AG20443 (cell line): ENCODE data around the gene PRXL2C.

ENCODE experiments used
- DNase-seq: peaks from one replicate; pipeline ENCODE4 v3.0.0; 2012; ENCODE audit warnings: low spot score, mixed read lengths

The PRXL2C gene

DNA sequence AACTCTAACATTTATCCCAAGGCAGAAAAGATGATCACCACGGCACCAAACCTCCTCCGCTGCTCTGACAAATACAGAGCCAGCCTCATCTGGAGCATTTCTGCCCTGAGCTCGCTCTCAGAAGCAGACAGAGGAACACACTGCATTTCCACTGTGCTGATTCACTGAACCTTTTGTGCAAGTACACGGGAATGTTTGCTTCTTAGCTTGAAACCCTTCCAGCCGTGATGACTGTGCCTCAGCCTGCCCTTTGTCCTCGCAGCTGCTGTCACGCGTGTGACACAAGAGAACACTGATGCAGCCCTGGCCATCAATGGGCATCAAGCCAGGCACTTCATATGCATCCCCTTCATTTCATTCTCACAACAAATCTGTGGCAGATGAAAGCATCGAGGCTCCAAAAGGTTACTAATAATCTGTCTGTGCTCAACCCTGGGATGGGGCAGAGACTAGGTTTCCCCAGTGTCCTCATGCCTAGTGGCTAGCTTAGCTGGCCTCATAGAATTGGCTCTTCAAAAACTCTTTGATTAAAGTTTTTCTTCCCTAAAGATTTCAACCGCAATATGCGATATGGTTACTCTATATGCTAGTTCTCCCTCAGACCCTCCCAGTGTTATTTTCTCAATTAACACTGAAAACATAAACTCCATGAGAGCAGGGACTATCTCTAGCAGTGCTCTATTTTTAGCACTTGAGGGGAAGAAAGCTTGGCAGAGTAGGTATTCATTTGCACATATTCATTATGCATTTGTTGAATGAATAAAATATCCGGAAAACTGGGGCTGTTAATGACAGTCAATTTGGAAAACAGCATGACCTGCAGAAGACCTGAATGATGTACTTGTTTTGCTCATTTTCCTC lies 42.8 kb downstream of the PRXL2C start:
- peak; percentile 89 for DNase-seq

DNA sequence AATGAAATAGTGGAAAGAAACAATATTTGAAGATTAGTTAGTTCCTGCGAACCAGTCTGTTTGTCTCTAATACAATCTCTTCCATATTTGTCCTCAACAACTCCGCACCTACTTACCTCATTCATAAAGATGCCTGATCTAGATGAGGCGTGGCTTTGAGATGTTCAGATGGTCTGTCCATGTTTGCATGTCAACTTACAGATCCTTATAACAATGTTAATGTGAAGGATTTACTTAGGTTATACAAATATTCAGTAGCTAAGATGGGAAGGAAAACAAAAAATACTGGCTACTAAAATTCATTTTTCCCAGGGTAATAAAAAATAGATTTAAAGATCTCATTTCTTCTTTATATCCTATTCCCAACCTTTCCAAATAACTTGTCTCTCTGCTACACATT lies 43.8 kb downstream of the PRXL2C start:
- no peak for DNase-seq

DNA sequence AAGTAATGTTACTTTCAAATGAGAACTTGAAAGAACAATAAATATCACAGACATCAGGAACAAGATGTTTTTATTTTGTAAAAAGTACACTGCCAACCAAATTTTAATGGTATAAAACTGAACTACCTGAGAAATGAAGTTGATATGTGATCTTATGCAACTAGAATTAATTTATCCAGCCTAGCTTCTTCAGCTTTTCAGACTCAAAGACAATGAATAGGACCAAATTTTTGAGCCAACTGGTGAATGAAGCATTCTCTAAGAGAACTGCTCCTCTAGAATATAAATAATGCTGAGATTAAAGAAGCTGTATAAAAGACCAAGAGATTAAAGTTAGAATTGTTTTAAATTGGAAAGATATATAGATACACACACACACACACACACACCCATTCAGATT lies 45.4 kb downstream of the PRXL2C start:
- DNase-seq: no peak

DNA sequence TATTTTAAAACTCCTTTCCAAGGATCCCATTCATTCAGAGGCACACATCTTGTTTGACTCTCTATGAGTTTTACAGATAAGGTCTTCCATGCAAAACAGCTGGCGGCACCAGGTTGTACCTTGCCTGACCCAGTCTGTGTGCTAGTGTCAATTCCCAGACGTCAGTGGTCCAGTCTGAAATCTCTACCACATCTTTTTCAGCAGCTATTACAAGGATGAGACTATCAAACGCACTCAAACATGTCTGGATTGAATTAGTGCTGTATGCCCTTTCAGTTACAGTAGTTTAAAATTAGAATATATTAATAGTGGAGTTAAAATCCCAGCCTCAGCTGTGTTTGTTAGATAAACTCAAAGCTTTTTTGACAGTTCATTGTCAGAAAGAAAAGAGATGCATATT lies 47.1 kb downstream of the PRXL2C start:
- DNase-seq: no peak

DNA sequence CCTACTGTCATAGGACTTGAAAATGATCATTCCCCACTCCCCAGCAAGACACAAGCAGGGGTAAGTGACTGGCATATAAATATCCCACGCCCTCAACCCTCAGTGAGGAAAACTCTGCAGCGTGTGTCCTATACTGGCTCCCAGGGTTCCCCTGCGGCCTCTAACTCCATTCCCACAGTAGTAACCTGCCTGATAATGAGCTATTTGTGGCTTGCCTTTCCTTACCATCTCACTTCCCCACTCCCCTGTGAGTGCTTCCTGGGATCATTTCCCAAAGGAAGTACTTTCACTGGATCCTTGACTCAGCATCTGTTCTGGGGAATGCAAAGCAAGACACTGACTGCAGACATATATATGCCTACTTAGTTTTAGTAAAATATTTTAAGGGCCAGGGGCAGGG lies 49.8 kb downstream of the PRXL2C start:
- no peak for DNase-seq

DNA sequence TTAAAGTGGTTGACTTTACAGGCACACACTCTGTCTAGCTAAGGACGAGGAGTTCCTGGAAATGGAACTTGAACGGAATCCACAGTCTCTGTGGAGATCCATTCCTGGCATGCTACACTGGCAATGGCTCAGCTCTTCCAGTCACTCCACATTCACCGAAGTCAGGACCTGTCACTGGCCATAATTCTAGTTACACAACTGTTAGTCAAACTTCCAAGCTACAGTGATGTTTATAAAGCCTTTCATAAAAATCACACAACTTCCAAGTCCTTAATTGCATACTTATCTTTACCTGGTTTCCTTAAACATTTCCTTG lies 51.2 kb downstream of the PRXL2C start:
- peak; percentile 75 for DNase-seq

DNA sequence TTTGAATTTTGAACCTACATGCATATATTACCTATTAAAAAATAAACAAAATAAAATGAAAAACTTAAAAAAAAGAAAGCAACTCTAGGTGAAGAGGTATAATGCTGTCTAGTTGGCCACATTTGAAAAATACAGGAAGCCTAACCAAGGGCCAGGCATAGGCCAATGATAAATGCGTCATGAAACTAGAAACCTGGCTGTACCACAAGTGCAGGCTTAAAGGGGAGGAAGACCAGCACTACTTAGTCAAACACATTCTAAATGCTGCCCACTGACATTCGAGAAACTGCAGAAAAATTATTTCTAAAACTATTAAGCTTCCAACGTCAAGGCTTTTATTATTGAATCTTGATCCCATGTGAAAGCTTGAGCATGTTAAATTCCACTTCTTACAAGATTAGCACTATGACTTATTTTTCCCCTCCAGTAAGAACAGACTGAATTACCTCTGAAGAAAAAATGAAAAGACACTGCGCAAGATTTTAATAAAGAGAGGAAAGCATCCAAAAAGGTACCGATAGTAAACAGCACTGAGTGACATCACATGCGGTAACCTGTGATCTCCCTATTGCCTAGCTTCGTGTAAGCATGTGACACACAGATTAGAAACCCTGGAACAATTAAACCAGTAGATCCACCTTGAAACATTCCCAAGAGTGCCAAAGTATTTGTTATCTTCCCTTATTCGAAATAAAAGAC lies 51.7 kb downstream of the PRXL2C start:
- DNase-seq: peak; percentile 34

DNA sequence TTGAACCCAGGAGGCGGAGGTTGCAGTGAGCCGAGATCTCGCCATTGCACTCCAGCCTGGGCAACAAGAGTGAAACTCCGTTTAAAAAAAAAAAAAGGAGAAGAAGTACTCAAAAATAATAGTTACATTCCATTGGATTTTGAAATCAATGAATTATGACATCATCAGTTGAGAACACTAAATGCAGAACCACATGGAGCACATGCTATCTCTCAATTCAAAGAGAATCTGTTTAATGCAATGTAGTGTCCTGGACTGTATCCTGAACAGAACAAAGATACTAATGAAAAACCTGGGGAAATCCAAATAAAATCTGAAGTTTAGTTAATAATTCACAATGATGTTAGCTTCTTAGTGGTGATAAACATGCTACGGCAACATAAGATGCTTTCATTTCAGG lies 55.8 kb downstream of the PRXL2C start:
- DNase-seq: peak; percentile 48

DNA sequence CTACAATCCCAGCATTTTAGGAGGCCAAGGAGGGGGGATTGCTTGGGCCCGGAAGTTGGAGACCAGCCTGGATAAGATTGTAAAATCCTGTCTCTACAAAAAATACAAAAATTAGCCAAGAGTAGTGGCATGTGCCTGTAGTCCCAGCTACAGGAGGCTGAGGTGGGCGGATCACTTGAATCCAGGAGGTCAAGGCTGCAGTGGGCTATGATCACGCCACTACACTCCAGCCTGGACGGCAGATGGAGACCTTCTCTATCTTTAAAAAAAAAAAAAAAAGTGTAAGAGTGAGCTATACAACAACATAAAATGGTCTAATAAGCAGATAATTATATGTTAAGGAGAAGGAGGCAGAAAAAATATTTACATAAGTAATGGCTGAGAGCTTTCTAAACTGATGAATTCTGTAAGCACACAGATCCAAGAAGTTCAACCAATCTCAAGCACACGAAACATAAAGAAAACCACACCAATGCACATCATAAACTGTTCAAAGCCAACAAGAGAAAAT lies 58.5 kb downstream of the PRXL2C start:
- DNase-seq: no peak
